Upper lobe of left lung (tissue), 4 donors: ENCODE results near the gene STYXL1.

Experiments
- EP300 ChIP-seq, 4 donors: sonication (generic); formaldehyde crosslinking; IDR thresholded peaks; one replicate each; pipeline ENCODE4 v1.5.1; 2017; ENCODE audit warnings: antibody characterized with exemption in 4 of 4, control low read depth in 2 of 4
- POLR2A ChIP-seq, 4 donors: fragments of 450-650 bp; IDR thresholded peaks; one replicate each; pipeline ENCODE4 v1.5.1; 2016 to 2017; ENCODE audit warnings: antibody characterized with exemption in 4 of 4, mild to moderate bottlenecking in 2 of 4
- POLR2AphosphoS5 ChIP-seq, 2 donors: sonication (generic); formaldehyde crosslinking; IDR thresholded peaks; one replicate each; pipeline ENCODE4 v1.5.1; 2017; ENCODE audit warnings: antibody characterized with exemption in 2 of 2
- TF ChIP-seq, protein P1 (sequence below), 6 experiments: fragments of 450-650 bp in 4 of 6; fragments of 200-600 bp in 2 of 6; sonication (generic) in 2 of 6; IDR thresholded peaks; one replicate each; pipeline ENCODE4 v1.5.1; 2016 to 2019; ENCODE audit warnings: antibody characterized with exemption in 6 of 6

DNA sequence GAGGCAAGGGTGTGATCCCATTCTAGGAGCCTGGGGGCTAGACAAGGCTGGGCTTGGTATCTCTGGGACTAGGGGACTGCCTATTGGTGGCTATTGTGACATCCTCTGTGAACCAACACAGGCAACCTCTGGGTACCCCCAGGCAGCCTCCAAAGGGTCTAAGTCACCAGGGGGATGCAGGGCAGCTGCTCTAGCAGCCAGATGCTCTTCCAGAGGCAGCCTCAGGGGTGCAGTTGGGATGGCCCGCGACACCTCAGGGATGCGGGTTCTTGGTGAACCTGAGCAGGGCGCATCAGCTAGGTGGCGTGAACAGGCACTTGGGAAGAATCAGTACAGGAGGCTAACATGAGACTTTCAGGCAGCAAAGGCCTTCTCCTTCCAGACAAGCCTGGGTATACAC lies 51.8 kb downstream of the STYXL1 start:
- TF ChIP-seq POLR2A (IDR thresholded peaks at IDR 0.05) (no peak), POLR2AphosphoS5 (IDR thresholded peaks at IDR 0.05) (no peak), EP300 (IDR thresholded peaks at IDR 0.05) (no peak)
- TF ChIP-seq, protein P1, sequence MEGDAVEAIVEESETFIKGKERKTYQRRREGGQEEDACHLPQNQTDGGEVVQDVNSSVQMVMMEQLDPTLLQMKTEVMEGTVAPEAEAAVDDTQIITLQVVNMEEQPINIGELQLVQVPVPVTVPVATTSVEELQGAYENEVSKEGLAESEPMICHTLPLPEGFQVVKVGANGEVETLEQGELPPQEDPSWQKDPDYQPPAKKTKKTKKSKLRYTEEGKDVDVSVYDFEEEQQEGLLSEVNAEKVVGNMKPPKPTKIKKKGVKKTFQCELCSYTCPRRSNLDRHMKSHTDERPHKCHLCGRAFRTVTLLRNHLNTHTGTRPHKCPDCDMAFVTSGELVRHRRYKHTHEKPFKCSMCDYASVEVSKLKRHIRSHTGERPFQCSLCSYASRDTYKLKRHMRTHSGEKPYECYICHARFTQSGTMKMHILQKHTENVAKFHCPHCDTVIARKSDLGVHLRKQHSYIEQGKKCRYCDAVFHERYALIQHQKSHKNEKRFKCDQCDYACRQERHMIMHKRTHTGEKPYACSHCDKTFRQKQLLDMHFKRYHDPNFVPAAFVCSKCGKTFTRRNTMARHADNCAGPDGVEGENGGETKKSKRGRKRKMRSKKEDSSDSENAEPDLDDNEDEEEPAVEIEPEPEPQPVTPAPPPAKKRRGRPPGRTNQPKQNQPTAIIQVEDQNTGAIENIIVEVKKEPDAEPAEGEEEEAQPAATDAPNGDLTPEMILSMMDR (IDR thresholded peaks at IDR 0.05): no peak
